Testis (tissue), 2 donors: Measurements from ENCODE around the gene SLC16A12.

Experiments
- CTCF ChIP-seq, 3 experiments: fragments of 450-650 bp in 2 of 3; fragments of 200-600 bp in 1 of 3; sonication (generic) in 1 of 3; IDR thresholded peaks; one replicate each; pipeline ENCODE4 v1.5.1; 2016 to 2019; ENCODE audit warnings: antibody characterized with exemption in 3 of 3, mild to moderate bottlenecking in 2 of 3, moderate library complexity in 1 of 3
- POLR2A ChIP-seq: fragments of 450-650 bp; IDR thresholded peaks from one replicate; pipeline ENCODE4 v1.6.1; 2017; ENCODE audit warnings: antibody characterized with exemption, mild to moderate bottlenecking, moderate library complexity

GRCh38 chr10:89574368-89574767, 39.0 kb upstream of the SLC16A12 start:
- TF ChIP-seq POLR2A: no peak
- TF ChIP-seq CTCF (IDR thresholded peaks at IDR 0.05): no peak
